ENCODE measurements around the gene MRPS24. TPM values are rescaled to one million over a fixed set of nuclear protein-coding genes. Genes with fewer than 3 reads are reported as not detected.

Gene MRPS24
- total RNA-seq, 1 donor from 2014 or later, result 118 TPM

DNA sequence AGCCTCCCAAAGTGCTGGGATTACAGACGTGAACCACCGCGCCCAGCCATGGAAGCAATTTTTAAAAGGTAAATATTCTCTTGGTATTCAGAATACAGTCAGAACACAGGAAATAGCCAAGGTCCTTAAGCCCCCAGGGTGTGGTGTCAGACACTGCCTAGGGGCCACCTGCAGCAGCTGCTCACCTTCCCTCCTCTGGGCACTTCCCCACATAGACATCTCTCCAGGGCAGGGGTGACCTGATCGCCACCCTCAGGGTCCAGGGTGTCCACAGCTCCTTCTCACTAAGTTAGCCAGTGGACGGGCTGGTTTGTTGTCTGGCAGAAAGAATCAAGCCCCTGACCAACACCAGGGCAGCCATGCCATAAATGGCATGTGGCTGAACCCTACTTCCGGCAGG lies 21.2 kb upstream of the MRPS24 start:
- Mint-ChIP-seq H3K27me3 (ENCODE audit: insufficient read depth) (no peaks in the 10 kb centered on the region), H3K36me3 (ENCODE audit: low read depth) (peaks cover 10% of the 10 kb centered on the region), H3K4me1 (ENCODE audit: low read depth) (peaks cover 18% of the 10 kb centered on the region), H3K4me3 (no peak overlapping the region), H3K9me3 (no peaks in the 10 kb centered on the region), H3K27ac (no peak overlapping the region)
- no peak for DNase-seq (ENCODE audit: low spot score)
- intact Hi-C loops (cut with micrococcal nuclease), result no loop called here

- DNase-seq (ENCODE audit: low spot score), result no peak
- Mint-ChIP-seq H3K4me3 (no peak overlapping the region), H3K27me3 (ENCODE audit: insufficient read depth) (no peaks in the 10 kb centered on the region), H3K9me3 (no peaks in the 10 kb centered on the region), H3K36me3 (ENCODE audit: low read depth) (peaks cover 7% of the 10 kb centered on the region), H3K4me1 (ENCODE audit: low read depth) (peaks cover 18% of the 10 kb centered on the region), H3K27ac (no peak overlapping the region)
- intact Hi-C loops (cut with micrococcal nuclease), result no loop called here
These were observed 20.0 kb upstream of the MRPS24 start for GRCh38 chr7:43888993-43889945.

DNA sequence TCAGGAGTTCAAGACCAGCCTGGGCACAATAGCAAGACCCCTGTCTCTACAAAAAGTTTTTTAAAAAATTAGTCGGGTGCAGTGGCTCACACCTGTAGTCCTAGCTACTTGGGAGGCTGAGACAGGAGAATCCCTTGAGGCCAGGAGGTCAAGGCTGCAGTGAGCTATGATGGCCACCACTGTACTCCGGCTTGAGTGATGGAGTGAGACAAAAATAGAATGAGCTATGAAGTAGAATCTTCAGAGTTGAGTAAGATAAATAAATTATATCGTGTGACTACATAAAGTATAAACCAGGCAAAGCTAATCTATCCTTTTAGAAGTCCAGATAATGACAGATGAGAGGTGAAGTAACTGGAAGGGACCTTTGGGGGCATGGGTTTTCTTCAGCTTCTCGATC lies 15.3 kb upstream of the MRPS24 start:
- peaks cover 7% of the 10 kb centered on the region for H3K4me1 Mint-ChIP-seq (ENCODE audit: low read depth)
- H3K4me3 Mint-ChIP-seq, result no peak overlapping the region
- no peaks in the 10 kb centered on the region for H3K9me3 Mint-ChIP-seq
- H3K36me3 Mint-ChIP-seq (ENCODE audit: low read depth), result peaks cover 28% of the 10 kb centered on the region
- no peak overlapping the region for H3K27ac Mint-ChIP-seq
- no peak for DNase-seq (ENCODE audit: low spot score)
- H3K27me3 Mint-ChIP-seq (ENCODE audit: insufficient read depth), result no peaks in the 10 kb centered on the region
- intact Hi-C loops (cut with micrococcal nuclease), result no loop called here

DNA sequence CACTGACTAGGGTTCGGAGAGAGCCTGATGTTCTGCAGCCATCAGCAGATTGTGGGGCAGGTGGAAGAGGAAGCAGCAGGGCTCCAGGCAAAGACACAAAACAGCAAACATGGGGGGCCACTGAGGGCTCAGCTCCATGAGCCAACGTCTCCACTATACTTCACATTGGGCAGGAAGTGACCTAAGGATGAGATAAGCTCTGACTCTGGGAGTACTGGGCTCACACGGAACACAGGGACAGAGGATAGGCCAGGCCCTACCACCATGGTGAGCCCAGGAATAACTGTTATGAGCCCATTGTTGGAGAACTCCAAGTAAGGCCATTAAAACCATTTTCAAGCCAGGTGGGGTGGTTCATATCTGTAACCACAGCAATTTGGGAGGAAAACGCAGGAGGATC lies 14.9 kb upstream of the MRPS24 start:
- no peak overlapping the region for H3K4me3 Mint-ChIP-seq
- no peak overlapping the region for H3K27ac Mint-ChIP-seq
- H3K9me3 Mint-ChIP-seq, result no peaks in the 10 kb centered on the region
- DNase-seq (ENCODE audit: low spot score), result no peak
- peaks cover 3% of the 10 kb centered on the region for H3K4me1 Mint-ChIP-seq (ENCODE audit: low read depth)
- intact Hi-C loops (cut with micrococcal nuclease), result no loop called here
- H3K36me3 Mint-ChIP-seq (ENCODE audit: low read depth), result peaks cover 28% of the 10 kb centered on the region
- no peaks in the 10 kb centered on the region for H3K27me3 Mint-ChIP-seq (ENCODE audit: insufficient read depth)

GRCh38 chr7:43880596-43880995 lies 11.3 kb upstream of the MRPS24 start:
- H3K36me3 Mint-ChIP-seq (ENCODE audit: low read depth), result peaks cover 34% of the 10 kb centered on the region
- H3K4me3 Mint-ChIP-seq, result no peak overlapping the region
- DNase-seq (ENCODE audit: low spot score), result no peak
- intact Hi-C loops (cut with micrococcal nuclease), result no loop called here
- H3K27ac Mint-ChIP-seq, result no peak overlapping the region
- no peaks in the 10 kb centered on the region for H3K4me1 Mint-ChIP-seq (ENCODE audit: low read depth)
- no peaks in the 10 kb centered on the region for H3K27me3 Mint-ChIP-seq (ENCODE audit: insufficient read depth)
- no peaks in the 10 kb centered on the region for H3K9me3 Mint-ChIP-seq

GRCh38 chr7:43879477-43879876 lies 10.2 kb upstream of the MRPS24 start:
- H3K27ac Mint-ChIP-seq, result no peak overlapping the region
- no peaks in the 10 kb centered on the region for H3K27me3 Mint-ChIP-seq (ENCODE audit: insufficient read depth)
- intact Hi-C loops (cut with micrococcal nuclease), result no loop called here
- no peak overlapping the region for H3K4me3 Mint-ChIP-seq
- DNase-seq (ENCODE audit: low spot score), result no peak
- peaks cover 38% of the 10 kb centered on the region for H3K36me3 Mint-ChIP-seq (ENCODE audit: low read depth)
- H3K9me3 Mint-ChIP-seq, result no peaks in the 10 kb centered on the region
- no peaks in the 10 kb centered on the region for H3K4me1 Mint-ChIP-seq (ENCODE audit: low read depth)

GRCh38 chr7:43878867-43879266 lies 9.6 kb upstream of the MRPS24 start:
- Mint-ChIP-seq H3K36me3 (ENCODE audit: low read depth) (peaks cover 37% of the 10 kb centered on the region), H3K4me1 (ENCODE audit: low read depth) (no peaks in the 10 kb centered on the region), H3K9me3 (peaks cover under 1% of the 10 kb centered on the region), H3K4me3 (no peak overlapping the region), H3K27ac (no peak overlapping the region), H3K27me3 (ENCODE audit: insufficient read depth) (no peaks in the 10 kb centered on the region)
- DNase-seq (ENCODE audit: low spot score), result no peak
- intact Hi-C loops (cut with micrococcal nuclease), result no loop called here

DNA sequence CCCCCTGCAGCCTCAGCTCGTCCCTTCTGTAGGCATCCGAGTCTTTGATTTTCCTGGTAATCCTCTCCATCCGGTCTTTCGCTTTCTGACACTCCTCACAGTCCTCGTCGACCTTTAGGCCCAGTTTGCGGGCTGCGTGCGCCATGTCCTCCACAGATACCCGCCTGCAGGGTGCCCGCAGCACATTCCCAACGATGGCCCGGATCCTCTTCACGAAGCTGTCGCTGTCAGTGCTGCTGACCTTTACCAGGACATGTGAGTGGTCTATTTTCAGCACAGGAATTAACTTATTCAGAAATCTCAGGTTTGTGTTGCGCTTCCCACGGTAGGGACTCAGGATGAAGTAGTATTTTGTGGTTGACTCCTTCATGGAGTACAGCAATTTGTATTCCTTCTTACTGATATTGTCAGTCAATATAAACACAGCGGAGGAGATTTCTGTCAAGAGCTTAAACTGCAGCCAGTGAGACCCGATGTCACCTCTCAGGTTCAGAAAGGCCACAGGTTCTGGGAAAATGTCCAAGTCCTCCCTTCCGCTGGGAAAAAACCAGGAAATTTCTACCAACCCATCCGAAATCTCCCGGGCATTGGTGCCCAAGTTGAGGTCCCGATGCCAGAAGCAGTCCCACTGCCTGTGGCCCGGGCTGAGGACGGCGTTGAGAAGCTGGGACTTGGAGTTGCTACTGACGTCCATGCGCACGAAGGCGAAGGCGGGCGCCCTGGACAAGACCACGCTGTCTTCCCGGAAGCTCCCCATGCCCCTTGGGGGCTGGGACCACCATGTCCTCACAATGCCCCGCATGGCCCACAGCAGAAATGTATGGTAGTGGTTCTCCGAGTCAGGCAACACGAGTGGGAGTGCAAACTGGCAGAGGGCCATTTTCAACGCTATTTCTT lies 8.9 kb upstream of the MRPS24 start:
- Mint-ChIP-seq H3K4me1 (ENCODE audit: low read depth) (no peaks in the 10 kb centered on the region), H3K9me3 (peaks cover 3% of the 10 kb centered on the region), H3K27ac (no peak overlapping the region), H3K4me3 (no peak overlapping the region), H3K36me3 (ENCODE audit: low read depth) (peaks cover 38% of the 10 kb centered on the region), H3K27me3 (ENCODE audit: insufficient read depth) (no peaks in the 10 kb centered on the region)
- intact Hi-C loops (cut with micrococcal nuclease), result no loop called here
- DNase-seq (ENCODE audit: low spot score), result no peak

DNA sequence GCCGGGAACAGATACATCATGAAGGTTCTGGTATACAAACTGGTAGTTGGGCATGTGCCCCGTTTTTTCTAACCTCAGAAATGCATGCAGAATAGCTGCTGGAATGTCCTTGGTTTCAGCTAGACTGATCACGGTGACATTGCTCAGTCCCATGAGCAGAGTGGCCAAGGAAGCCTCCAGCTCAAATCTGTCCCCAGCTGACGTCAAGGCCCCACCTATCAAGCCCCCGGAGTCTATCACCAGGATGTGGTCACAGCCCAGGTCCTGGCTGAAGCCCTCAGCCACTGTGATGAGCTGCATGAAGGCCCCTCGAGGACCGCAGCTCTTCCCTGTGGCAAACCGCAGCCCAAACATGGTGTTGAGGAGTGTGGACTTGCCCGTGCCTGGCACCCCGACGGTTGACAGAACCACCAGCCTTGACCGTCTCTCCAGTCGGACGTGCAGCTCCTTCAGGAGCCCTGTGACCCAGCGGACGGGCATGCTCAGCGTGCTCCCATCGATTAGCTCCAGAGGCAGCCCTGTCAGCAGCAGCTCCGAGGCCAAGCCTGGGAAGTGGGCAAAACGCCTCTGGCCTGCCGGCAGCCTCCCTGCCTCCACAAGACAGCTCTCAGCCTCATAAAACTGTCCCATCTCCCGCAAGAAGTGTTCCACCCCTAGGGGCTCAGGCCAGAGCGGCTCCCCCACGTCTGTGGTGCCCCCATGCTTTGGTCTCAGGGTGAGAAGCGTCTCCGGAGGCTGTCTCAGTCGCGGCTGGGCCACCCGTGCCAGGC lies 7.8 kb upstream of the MRPS24 start:
- H3K27me3 Mint-ChIP-seq (ENCODE audit: insufficient read depth), result no peaks in the 10 kb centered on the region
- no peak for DNase-seq (ENCODE audit: low spot score)
- H3K36me3 Mint-ChIP-seq (ENCODE audit: low read depth), result peaks cover 34% of the 10 kb centered on the region
- H3K4me3 Mint-ChIP-seq, result no peak overlapping the region
- no peak overlapping the region for H3K27ac Mint-ChIP-seq
- intact Hi-C loops (cut with micrococcal nuclease), result no loop called here
- H3K4me1 Mint-ChIP-seq (ENCODE audit: low read depth), result no peaks in the 10 kb centered on the region
- H3K9me3 Mint-ChIP-seq, result peaks cover 3% of the 10 kb centered on the region

- Mint-ChIP-seq H3K27me3 (ENCODE audit: insufficient read depth) (no peaks in the 10 kb centered on the region), H3K4me3 (no peak overlapping the region), H3K36me3 (ENCODE audit: low read depth) (peaks cover 27% of the 10 kb centered on the region), H3K4me1 (ENCODE audit: low read depth) (no peaks in the 10 kb centered on the region), H3K9me3 (peaks cover 4% of the 10 kb centered on the region), H3K27ac (no peak overlapping the region)
- intact Hi-C loops (cut with micrococcal nuclease), result no loop called here
- DNase-seq (ENCODE audit: low spot score), result no peak
These were observed 6.9 kb upstream of the MRPS24 start for GRCh38 chr7:43876241-43876640.

DNA sequence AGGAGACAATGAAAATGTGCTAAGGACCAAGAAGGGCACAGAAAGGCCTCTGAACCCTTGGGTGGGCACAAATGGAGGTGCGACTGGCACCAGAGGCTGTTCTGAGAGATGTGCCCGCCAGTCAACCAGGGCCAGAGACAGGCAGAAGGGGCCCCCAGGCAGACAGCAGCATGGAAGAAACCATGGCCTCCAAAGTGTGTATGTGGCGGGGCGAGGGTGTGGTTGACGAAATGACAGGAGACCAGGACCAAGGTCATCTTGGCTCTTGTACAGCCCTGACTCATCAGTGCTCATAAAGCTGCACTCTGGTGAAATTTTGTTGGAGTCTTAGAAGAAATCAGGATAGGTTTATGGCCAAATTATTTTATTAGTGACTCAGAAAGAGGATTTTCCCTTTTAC lies 4.0 kb upstream of the MRPS24 start:
- Mint-ChIP-seq H3K9me3 (peaks cover 8% of the 10 kb centered on the region), H3K36me3 (ENCODE audit: low read depth) (peaks cover 23% of the 10 kb centered on the region), H3K27me3 (ENCODE audit: insufficient read depth) (no peaks in the 10 kb centered on the region), H3K4me1 (ENCODE audit: low read depth) (peaks cover 17% of the 10 kb centered on the region), H3K4me3 (no peak overlapping the region), H3K27ac (no peak overlapping the region)
- intact Hi-C loops (cut with micrococcal nuclease), result no loop called here
- no peak for DNase-seq (ENCODE audit: low spot score)

- no peak for DNase-seq (ENCODE audit: low spot score)
- Mint-ChIP-seq H3K27me3 (ENCODE audit: insufficient read depth) (no peaks in the 10 kb centered on the region), H3K36me3 (ENCODE audit: low read depth) (peaks cover 24% of the 10 kb centered on the region), H3K27ac (no peak overlapping the region), H3K4me1 (ENCODE audit: low read depth) (peaks cover 23% of the 10 kb centered on the region), H3K4me3 (no peak overlapping the region), H3K9me3 (peaks cover 8% of the 10 kb centered on the region)
- intact Hi-C loops (cut with micrococcal nuclease), result no loop called here
These were observed 3.2 kb upstream of the MRPS24 start for GRCh38 chr7:43872406-43873110.

Measured in activated T-helper 1 cell treated with anti-CD3 and anti-CD28 coated beads, Interleukin-12 subunit alpha, Interleukin-12 subunit beta, Interleukin-2, Interleukin-4 antibody, amounts not matched to agents 30 ng/mL and 10 ng/mL and 1 ng/mL, durations not matched to agents 14 hours and 24 hours and 36 hours (primary cell).